H9 (cell line): ENCODE results near the gene TM4SF5. TPM values are rescaled to one million over a fixed set of nuclear protein-coding genes. Genes with fewer than 3 reads are reported as not detected.

ENCODE experiments used
- DNase-seq: peaks from one replicate; pipeline ENCODE4 v3.0.0-alpha.2; 2017
- H2AFZ ChIP-seq: one replicate; pipeline ENCODE4 v1.6.1; 2013; ENCODE audit warnings: mild to moderate bottlenecking, low read length, control low read depth, moderate library complexity
- H2AK5ac ChIP-seq: 2 replicates; pipeline ENCODE4 v1.6.1; 2013; ENCODE audit warnings: low read length, control low read depth, mixed read lengths; ENCODE audit not compliant: insufficient read length
- H2BK120ac ChIP-seq: one replicate; pipeline ENCODE4 v1.6.1; 2013; ENCODE audit warnings: low read depth, mild to moderate bottlenecking, low read length, control low read depth, inconsistent platforms; ENCODE audit not compliant: poor library complexity, severe bottlenecking
- H2BK12ac ChIP-seq: 2 replicates; pipeline ENCODE4 v1.6.1; 2013; ENCODE audit warnings: low read length, control low read depth, mixed read lengths, low read depth; ENCODE audit not compliant: insufficient read length
- H2BK15ac ChIP-seq: 2 replicates; pipeline ENCODE4 v1.6.1; 2013; ENCODE audit warnings: low read depth, low read length, control low read depth
- H2BK20ac ChIP-seq: one replicate; pipeline ENCODE4 v1.6.1; 2013; ENCODE audit warnings: low read depth, mild to moderate bottlenecking, low read length, control low read depth, inconsistent platforms; ENCODE audit not compliant: poor library complexity, severe bottlenecking
- H2BK5ac ChIP-seq: 2 replicates; pipeline ENCODE4 v1.6.1; 2013; ENCODE audit warnings: low read length, control low read depth, mixed read lengths; ENCODE audit not compliant: insufficient read length
- H3K14ac ChIP-seq: 2 replicates; pipeline ENCODE4 v1.6.1; 2013; ENCODE audit warnings: low read length, control low read depth; ENCODE audit not compliant: insufficient read depth
- H3K18ac ChIP-seq: 2 replicates; pipeline ENCODE4 v1.6.1; 2013; ENCODE audit warnings: low read depth, mild to moderate bottlenecking, mixed read lengths, low read length, control low read depth; ENCODE audit not compliant: insufficient read length
- H3K23ac ChIP-seq: 2 replicates; pipeline ENCODE4 v1.6.1; 2013; ENCODE audit warnings: low read length, control low read depth, mixed read lengths, low read depth; ENCODE audit not compliant: insufficient read length
- H3K23me2 ChIP-seq: 2 replicates; pipeline ENCODE4 v1.6.1; 2013; ENCODE audit warnings: low read depth, mild to moderate bottlenecking, mixed read lengths, low read length, control low read depth; ENCODE audit not compliant: insufficient read length, poor library complexity, severe bottlenecking
- H3K27ac ChIP-seq: 2 replicates; pipeline ENCODE4 v1.5.1; 2013; ENCODE audit warnings: low read length, control low read depth, mixed read lengths, low read depth; ENCODE audit not compliant: insufficient read length
- H3K27me3 ChIP-seq: 2 replicates; pipeline ENCODE4 v1.6.1; 2013; ENCODE audit warnings: low read length, control low read depth, inconsistent platforms; ENCODE audit not compliant: insufficient read depth
- H3K4ac ChIP-seq: 2 replicates; pipeline ENCODE4 v1.6.1; 2013; ENCODE audit warnings: low read depth, mild to moderate bottlenecking, control low read depth, inconsistent platforms, low read length, moderate library complexity
- H3K4me1 ChIP-seq: 2 replicates; pipeline ENCODE4 v1.6.1; 2013; ENCODE audit warnings: low read length, control low read depth, inconsistent platforms; ENCODE audit not compliant: insufficient read depth
- H3K4me2 ChIP-seq: 2 replicates; pipeline ENCODE4 v1.6.1; 2013; ENCODE audit warnings: low read length, control low read depth, mixed read lengths; ENCODE audit not compliant: insufficient read length, insufficient read depth
- H3K56ac ChIP-seq: 2 replicates; pipeline ENCODE4 v1.6.1; 2013; ENCODE audit warnings: low read depth, mild to moderate bottlenecking, mixed read lengths, low read length, control low read depth; ENCODE audit not compliant: insufficient read length
- H3K79me1 ChIP-seq: 2 replicates; pipeline ENCODE4 v1.6.1; 2013; ENCODE audit warnings: low read depth, mild to moderate bottlenecking, moderate library complexity, low read length, control low read depth, inconsistent platforms; ENCODE audit not compliant: insufficient read depth, poor library complexity, severe bottlenecking
- H3K79me2 ChIP-seq: 2 replicates; pipeline ENCODE4 v1.6.1; 2013; ENCODE audit warnings: low read length, control low read depth, inconsistent platforms; ENCODE audit not compliant: insufficient read depth
- H3K9ac ChIP-seq: 2 replicates; pipeline ENCODE4 v1.6.1; 2013; ENCODE audit warnings: low read length, control low read depth, mixed read lengths; ENCODE audit not compliant: insufficient read length; ENCODE audit errors: extremely low read depth
- H3K9me3 ChIP-seq: one replicate; pipeline ENCODE4 v1.6.1; 2013; ENCODE audit warnings: low read depth, low read length, inconsistent platforms; ENCODE audit not compliant: control insufficient read depth
- H3T11ph ChIP-seq: one replicate; pipeline ENCODE4 v1.6.1; 2013; ENCODE audit warnings: mild to moderate bottlenecking, low read length, control low read depth, inconsistent platforms
- H4K20me1 ChIP-seq: one replicate; pipeline ENCODE4 v1.6.1; 2013; ENCODE audit not compliant: control insufficient read depth, insufficient read length, insufficient read depth
- H4K5ac ChIP-seq: 2 replicates; pipeline ENCODE4 v1.6.1; 2013; ENCODE audit warnings: low read depth, mild to moderate bottlenecking, mixed read lengths, low read length, control low read depth; ENCODE audit not compliant: insufficient read length
- H4K8ac ChIP-seq: replicated peaks from 2 replicates; pipeline ENCODE4 v1.6.1; 2013; ENCODE audit warnings: low read length, control low read depth, mixed read lengths, low read depth; ENCODE audit not compliant: insufficient read length
- H4K91ac ChIP-seq: 2 replicates; pipeline ENCODE4 v1.6.1; 2013; ENCODE audit warnings: low read depth, mild to moderate bottlenecking, moderate library complexity, mixed read lengths, low read length, control low read depth; ENCODE audit not compliant: insufficient read length
- H3K27ac Mint-ChIP-seq, 3 experiments: 2 replicates in 2 of 3; 3 replicates in 1 of 3; pipeline ENCODE4 v1.8.0; 2020 to 2021; ENCODE audit warnings: mixed read lengths in 3 of 3, mild to moderate bottlenecking in 1 of 3, moderate library complexity in 1 of 3
- H3K27me3 Mint-ChIP-seq: 2 replicates; pipeline ENCODE4 v1.8.0; 2021; ENCODE audit warnings: low read depth, mild to moderate bottlenecking, moderate library complexity, mixed read lengths
- H3K36me3 Mint-ChIP-seq, 3 experiments: 2 replicates in 2 of 3; 3 replicates in 1 of 3; pipeline ENCODE4 v1.8.0; 2020 to 2021; ENCODE audit warnings: low read depth in 3 of 3, mixed read lengths in 3 of 3; ENCODE audit not compliant: insufficient read depth in 1 of 3
- H3K4me1 Mint-ChIP-seq, 2 experiments: 2 replicates each; pipeline ENCODE4 v1.8.0; 2020; ENCODE audit warnings: mixed read lengths in 2 of 2
- H3K4me3 Mint-ChIP-seq, 2 experiments: 2 replicates in 1 of 2; 3 replicates in 1 of 2; pipeline ENCODE4 v1.8.0; 2020 to 2021; ENCODE audit warnings: mild to moderate bottlenecking in 2 of 2, mixed read lengths in 2 of 2, moderate library complexity in 1 of 2
- H3K9me3 Mint-ChIP-seq, 2 experiments: 2 replicates in 1 of 2; 3 replicates in 1 of 2; pipeline ENCODE4 v1.8.0; 2020; ENCODE audit warnings: mild to moderate bottlenecking in 2 of 2, mixed read lengths in 2 of 2, moderate library complexity in 1 of 2
- WGBS: extraction: QIAGEN DNeasy Blood & Tissue Kit; methylation state at CpG from one replicate; pipeline ENCODE4 v1.1.7; 2013; ENCODE audit warnings: missing lambda C conversion rate, low lambda C conversion rate, mixed read lengths; ENCODE audit not compliant: insufficient read length; ENCODE audit errors: extremely low coverage; 5-methylcytosine and 5-hydroxymethylcytosine counted together
- total RNA-seq: library from RNA; stranded (reverse); gene quantifications from 2 replicates; pipeline ENCODE4 v1.2.1, GENCODE V29; 2021
- TF ChIP-seq, protein P1 (sequence below): fragments of 200-600 bp; sonication (generic); conservative IDR thresholded peaks from 3 replicates; pipeline ENCODE4 v1.8.0; 2021; ENCODE audit warnings: antibody characterized with exemption, mild to moderate bottlenecking

Gene TM4SF5
- total RNA-seq, 1 experiment from 2014 or later, result not detected

DNA sequence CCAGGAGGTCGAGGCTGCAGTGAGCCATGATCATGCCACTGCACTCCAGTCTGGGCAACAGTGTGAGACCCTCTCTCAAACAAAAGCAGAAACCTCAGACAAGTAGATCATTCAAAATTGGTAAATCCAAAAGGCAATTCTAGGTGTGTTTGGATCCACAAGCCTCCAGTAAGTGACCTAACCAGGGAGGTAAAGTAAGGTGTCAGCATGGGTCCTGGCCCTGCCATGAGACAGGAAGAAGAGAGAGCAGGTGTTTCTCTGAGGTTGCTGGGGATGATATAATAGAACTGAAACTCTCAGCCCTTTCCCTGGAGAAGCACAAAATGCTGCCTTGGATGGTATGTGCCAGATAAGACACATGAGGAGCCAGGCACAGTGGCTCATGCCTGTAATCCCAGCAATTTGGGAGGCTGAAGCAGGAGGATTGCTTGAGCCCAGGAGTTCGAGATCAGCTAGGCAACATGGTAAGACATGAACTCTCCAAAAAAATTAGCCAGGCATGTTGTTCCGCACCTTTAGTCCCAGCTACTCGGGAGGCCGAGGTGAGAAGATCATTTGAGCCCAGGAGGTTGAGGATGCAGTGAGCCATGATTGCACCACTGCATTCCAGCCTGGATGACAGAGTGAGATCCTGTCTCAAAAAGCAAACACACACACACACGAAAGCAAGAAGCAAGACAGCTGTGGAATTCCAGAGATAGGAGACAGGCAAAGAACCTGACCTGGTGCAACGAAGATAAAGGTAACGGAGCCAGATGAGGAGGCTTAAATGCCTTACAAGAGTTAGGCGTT, 6.5 kb downstream of the TM4SF5 start:
- Histone ChIP-seq H2AK5ac (no peak overlapping the region), H3K23ac (no peak overlapping the region), H3K79me2 (no peaks in the 10 kb centered on the region), H3K56ac (no peak overlapping the region), H3K9me3 (no peaks in the 10 kb centered on the region), H4K91ac (no peak overlapping the region), H4K20me1 (no peaks in the 10 kb centered on the region), H3K4me2 (no peak overlapping the region), H3K18ac (no peak overlapping the region), H3K4me1 (no peaks in the 10 kb centered on the region), H2BK5ac (no peak overlapping the region), H2BK12ac (no peak overlapping the region), H3K9ac (no peak overlapping the region), H2BK15ac (no peak overlapping the region), H3K27me3 (no peaks in the 10 kb centered on the region; the same call in 1 of the 2 replicates), H3T11ph (no peak overlapping the region), H4K8ac (no peak overlapping the region), H3K4ac (no peak overlapping the region), H3K23me2 (no peaks in the 10 kb centered on the region), H2BK120ac (no peak overlapping the region), H4K5ac (no peak overlapping the region), H2BK20ac (no peak overlapping the region), H2AFZ (no peak overlapping the region), H3K79me1 (no peaks in the 10 kb centered on the region), H3K14ac (no peak overlapping the region; the same call in 1 of the 2 replicates), H3K27ac (no peak overlapping the region)
- DNase-seq, result no peak
- H3K4me1 Mint-ChIP-seq, result peaks cover 2 to 3% of the 10 kb centered on the region in 2 experiments; a peak in 1 of 4 replicates
- no peak overlapping the region for H3K4me3 Mint-ChIP-seq
- TF ChIP-seq, protein P1, sequence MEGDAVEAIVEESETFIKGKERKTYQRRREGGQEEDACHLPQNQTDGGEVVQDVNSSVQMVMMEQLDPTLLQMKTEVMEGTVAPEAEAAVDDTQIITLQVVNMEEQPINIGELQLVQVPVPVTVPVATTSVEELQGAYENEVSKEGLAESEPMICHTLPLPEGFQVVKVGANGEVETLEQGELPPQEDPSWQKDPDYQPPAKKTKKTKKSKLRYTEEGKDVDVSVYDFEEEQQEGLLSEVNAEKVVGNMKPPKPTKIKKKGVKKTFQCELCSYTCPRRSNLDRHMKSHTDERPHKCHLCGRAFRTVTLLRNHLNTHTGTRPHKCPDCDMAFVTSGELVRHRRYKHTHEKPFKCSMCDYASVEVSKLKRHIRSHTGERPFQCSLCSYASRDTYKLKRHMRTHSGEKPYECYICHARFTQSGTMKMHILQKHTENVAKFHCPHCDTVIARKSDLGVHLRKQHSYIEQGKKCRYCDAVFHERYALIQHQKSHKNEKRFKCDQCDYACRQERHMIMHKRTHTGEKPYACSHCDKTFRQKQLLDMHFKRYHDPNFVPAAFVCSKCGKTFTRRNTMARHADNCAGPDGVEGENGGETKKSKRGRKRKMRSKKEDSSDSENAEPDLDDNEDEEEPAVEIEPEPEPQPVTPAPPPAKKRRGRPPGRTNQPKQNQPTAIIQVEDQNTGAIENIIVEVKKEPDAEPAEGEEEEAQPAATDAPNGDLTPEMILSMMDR, result no peak
- peaks cover 52% of the 10 kb centered on the region for H3K27me3 Mint-ChIP-seq
- H3K9me3 Mint-ChIP-seq, result no peaks in the 10 kb centered on the region
- no CpG with 5 or more reads among the region's 9 CpGs for WGBS
- H3K36me3 Mint-ChIP-seq, result no peaks in the 10 kb centered on the region
- no peak overlapping the region for H3K27ac Mint-ChIP-seq
